HG03064 (cell line): ENCODE data around the gene NOL4L.

ENCODE experiments used
- ATAC-seq: cut with Tn5 transposase; IDR thresholded peaks from one replicate; pipeline ENCODE4 v1.9.1; 2021; ENCODE audit warnings: low read depth; ENCODE audit not compliant: unreplicated experiment

Gene NOL4L

DNA sequence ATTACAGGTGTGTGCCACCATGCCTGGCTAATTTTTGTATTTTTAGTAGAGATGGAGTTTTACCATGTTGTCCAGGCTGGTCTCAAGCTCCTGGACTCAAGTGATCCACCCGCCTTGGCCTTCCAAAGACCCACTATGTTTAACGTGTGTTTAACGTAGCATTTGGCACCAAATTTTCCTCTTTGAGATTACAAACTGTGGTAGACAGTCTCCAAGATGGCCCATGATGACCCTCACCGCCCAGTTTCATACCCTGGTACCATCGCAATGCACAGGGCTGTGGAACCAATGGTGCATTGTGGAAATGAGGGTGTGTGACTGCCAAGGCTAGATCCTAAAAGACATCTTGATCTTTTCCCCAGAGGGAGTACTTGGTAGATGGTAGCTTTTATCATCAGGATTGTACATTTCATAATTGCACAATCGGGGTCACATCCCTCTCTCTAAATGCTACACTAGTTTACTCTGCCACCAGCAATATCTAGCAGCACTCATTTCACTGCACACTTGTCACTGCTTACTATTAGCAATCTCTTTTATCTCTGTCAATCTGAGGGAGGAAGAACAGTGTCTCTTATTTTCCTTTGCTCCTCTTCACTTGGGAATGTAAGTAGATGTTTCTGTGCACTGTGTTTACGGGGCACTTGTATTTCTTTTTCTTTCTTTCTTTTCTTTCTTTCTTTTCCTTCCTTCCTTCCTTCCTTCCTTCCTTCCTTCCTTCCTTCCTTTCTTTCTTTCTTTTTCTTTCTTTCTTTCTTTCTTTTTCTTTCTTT lies 96.9 kb downstream of the NOL4L start:
- ATAC-seq, result no peak

DNA sequence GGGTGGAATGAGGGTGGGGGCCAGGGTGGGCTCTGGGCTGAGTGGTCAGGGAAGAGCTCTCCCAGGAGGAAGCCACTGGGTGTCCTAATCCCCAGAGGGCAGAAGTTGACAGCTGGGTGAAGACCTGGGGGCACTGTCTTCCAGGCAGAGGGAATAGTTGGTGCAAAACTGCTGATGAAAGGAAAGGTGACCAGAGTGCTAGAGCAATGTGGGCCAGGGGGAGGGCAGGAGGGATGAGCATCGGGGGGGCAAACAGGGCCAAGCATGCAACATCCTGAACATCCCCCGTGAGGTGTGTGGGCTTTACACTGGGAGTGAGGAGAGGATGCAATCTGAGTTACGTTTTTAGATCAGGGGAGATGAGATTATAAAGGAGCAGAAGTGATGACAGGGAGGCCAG lies 97.8 kb downstream of the NOL4L start:
- no peak for ATAC-seq

DNA sequence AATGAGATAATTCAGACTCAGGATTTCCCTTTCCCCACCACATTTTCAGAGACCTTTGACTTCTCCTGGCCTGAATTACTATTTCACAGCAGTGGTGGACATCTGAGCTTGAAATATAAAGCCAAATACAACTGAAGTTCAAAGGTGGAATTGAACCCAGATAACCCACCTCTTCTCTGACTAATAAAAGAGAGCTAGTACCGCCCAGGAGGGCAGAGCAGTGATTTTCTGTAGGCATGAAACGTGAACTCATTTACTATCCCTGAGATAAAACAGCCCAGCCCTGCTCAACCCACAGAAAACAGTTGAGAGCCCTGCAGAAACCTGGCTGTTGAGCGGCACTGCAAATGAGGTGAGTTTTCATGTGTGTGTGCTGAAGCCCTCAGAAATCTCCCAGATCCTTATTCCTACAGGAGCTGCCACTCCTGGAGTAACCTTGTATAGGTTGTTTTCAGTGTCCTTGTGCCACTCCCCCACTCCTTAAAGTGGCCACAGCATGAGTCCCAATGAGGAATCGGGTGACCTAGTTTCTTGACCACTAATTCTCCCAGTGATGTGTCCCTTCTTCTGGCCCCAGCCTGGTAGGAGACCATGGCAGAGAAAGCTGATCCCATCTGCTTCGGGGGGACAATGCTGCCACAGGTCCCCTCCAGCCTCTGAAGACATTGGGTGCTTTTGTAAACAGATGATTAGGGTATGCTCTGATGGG lies 99.2 kb downstream of the NOL4L start:
- ATAC-seq, result no peak

DNA sequence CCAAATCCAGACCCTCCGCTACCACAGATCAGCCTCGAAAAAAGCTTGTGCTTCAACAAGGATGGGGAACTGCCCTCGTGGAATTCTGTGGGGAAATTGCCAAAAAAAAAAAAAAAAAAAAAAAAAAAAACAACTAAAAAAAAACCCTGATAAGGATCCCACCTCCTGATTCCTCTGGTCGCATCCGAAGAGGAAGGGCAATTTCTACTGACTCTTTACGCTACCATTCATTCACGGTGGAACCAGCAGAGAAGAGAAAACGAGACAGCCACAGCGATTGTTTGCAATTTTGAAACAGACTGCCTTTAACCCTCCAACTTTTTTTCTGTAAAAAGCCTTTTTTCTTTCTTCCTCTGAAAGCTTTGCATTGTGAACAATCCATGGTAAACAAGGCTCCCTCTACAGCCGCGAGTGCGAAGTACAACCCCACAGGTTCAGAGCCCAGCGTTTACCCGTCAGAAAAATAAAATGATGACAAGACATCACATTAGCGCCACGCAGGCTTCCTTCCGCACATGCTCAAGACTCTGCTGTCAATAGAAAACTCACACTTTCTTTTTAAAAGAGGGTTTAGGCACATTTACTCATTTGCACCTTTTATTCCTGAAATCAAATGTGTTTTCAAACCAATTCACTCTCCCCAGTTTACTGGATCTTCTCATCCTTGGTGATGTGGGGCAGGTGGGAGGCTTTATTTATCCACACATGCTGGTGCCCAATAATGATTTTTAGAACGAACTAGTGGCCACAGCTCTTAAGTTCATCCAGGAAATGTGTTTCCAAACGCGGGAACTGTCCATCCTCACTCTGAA lies 100.0 kb downstream of the NOL4L start:
- no peak for ATAC-seq

DNA sequence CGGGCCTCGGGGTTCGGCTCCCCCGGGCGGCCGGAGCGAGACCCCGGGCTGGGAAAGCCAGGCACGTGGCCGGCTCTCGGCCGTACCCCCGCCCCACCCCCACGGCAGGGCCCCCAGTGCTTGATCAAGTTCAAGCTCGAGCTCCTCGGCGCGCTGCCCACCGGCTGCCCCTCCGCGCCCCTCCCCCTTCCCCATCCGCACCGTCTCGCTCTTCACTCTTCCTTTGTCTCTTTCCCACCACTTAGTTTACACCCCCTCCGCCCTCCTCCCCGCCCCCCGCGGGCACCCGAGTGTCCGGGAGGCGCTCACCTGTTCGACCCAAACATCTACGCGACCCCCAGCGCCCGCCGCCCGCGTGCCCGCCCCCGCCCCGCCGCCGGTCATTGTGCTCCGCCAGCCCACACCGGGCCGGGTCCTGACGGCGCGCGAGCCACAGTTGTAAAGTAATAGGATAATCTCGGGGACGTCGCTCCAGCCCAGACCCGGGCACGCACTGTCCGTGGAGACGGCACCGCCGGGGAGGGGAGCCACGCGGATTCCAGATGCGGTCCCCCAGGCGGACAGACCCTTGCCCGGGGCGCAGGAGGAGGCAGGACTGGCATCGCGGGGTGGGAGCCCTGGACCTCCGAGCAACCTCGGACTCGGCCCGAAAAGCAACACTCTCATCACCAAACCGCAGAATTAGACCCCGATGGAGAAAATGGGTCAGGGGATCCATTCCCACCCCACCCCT lies 100.7 kb downstream of the NOL4L start:
- ATAC-seq, result no peak

DNA sequence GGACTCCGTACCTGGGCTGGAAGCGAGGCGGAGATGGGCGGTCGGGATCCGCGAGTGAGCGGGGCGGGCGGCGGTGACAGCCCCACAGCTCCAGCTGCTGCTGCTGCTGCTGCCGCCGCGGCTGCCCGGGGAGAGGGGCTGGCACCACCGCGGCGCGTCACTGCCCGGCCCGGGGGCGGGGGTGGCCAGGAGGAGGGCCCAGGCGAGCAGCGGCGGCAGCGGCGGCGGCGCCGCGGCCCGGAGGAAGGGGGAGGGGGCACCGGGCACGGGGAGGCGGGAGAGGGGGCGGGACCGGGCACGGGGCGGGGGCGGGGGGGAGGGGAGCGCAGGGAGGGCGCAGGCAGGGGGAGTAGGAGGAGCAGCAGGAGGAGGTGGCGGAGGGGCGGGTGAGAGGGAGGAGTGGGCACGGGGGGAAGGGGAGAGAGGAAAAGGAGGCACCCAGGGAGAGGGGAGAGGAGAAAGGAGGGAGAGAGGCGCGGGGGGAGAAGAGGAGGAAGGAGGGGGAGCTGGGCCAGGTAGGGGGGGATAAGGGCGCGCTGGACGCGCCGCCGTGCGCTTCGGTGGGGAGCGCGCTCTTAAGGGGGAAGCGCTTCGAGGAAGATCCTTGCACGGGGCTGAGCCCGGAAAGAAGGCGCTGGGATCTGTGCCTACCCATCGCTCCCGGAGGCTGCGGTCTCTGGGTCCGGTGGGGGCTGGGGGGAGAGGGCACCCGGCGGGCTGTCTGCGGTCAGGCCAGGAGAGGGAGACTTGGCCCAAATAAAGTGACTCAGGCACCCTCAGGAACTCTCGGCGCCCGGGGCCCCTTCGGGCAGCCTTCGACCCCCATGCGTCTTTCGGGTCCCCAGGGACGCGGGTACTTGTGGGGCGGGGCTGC lies 101.5 kb downstream of the NOL4L start:
- ATAC-seq, result no peak

DNA sequence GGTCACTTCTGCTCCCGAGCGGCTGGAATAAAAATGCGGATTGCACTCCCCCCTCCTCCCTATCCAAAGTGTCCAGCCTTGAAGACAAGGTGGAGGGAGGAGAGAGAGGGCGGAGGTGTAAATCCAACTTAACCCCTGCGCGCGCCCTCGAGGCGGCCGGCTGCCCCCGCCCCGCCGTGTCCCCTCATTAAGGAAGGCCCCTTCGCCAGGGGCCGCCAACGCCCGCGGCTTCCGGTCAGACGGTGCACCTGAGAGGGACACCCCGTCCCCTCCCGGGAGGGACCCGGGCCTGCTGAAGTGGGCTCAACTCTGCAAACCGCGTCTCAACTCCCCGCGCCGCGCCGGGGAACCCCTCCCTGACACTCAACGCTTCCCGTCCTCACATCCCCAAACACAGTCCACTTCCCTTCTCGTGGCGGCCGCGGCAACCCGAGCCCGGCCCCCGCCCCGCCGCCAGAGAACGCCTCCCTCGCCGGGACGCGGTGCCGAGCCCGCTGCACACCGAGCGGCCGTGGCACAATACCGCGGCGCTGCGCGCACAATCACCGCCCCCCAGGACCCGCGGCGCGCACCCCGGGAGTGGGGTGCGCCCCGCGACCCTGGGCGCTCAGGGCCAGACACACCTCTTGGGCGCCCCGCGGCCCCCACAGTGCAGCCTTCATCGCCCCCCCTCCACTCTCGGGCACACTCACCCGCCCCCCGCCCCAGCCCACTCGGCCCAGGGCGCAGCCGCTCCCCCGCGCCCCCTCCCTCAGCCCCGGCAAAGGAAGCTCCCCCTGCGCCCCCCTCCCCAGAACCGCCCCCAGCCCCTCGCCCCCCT lies 102.5 kb downstream of the NOL4L start:
- ATAC-seq, result no peak

DNA sequence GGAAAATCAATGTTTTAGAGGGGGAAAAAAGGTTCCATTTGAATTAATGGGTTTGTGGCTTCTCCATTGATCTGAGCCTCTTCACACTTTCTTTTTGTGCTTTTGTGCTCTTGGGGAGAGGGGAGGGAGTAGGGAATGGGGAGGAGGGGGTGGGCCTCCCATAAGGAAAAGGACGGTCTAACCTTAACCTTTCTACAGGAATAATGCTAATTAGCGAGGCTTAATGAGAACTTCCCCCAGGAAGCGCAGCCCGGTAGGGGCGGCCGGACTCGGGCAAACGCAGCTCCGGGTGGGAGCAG lies 103.0 kb downstream of the NOL4L start:
- ATAC-seq, result no peak

DNA sequence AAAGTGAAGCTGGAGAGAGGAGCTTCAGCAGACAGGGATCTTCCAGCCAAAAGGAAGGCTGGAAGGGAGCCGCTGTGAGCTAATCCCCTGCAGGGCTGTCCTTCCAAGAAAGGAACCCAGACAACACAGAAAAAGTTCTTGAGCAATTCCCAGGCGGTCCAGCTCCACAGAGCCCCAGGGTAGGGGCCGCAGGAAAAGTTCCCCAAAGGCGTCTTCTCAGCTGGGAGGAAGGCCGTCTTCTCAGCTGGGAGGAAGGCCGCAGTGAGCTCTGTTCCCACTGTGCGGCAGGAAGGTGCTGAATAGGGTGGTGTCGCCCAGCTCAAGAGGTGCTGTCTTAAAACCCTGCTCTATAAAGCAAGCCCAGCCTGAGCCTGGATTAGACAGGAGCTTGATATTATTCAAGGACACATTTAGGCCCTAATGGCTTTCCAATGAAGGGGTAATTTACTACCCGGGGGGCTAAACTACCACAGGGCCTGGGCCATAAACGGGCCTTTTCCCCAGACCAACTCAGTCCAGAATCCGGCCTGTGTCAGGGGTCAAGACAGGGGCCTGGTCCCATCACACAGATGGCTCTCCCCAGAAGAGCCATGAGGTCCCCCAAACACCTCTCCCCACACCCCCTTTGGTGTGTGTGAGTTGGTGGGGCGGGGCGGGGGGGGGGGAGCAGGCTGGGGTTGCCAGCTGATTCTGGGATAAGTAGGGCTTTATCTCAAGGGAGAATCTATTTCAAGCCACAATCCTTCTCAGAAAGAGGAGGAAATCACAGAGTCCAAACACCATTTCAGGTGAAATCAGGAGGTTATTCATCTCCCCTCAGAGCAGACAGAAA lies 103.6 kb downstream of the NOL4L start:
- ATAC-seq, result no peak

DNA sequence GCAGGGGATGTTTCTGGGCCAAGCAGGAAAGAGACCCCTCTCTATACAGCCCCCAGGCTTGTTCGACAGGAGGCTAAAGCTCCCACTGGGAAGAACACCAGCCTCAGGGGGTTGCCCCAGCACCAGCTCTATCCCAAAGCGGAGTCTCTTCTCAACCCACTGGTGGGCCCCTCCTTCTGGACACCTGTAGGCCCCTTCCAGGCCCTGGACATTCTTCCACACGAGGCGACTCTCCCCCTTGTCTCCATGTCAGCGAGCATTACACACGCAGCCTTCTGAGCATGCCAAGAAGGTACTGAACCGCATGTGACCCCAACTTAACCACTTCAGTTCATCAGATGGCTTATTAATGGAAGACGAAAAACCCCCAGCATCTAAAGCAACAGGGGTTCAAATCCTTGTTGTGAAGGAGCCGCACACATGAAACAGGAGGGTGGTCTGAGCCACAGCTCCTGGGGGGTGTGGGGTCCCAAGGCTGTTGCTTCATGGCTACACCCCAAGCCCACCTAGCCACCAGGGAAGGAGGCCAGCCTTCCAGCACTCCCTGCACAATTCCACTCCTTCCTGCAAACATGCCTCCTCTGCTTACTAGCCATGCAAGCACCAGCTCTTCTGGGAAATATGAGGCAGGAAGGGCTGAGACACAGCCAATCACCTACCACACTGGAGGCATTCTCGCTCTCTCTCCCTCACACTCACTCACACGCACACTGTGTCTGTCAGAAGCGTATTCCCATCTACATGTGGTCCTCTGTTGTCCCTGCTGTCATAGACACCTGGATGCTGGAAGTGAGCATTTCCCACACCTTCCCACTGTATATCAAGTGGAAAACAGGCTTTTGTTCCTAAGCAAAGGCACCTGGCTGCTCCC lies 104.5 kb downstream of the NOL4L start:
- no peak for ATAC-seq

DNA sequence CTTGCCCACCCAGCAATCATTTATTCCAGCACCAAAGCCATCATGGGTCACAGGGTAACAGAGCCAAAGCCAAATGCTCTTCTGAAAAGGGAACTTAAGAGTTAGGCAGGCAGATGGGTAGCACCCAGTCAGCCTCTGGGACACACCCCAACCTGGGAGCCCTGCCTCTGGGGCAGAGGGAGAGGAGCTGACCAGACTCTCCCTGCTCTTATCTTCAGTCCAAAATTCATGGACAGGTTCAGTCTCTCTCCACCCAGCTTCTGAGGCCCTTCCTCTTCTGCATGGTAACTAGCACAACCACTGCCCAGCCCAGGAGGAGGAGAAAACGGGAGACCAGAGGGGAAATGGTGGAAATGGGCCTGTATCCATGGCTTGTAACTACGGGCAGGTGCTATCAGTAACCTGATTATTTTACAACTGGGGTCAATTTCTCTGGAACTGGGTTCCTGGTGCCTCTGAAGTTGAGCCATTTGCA lies 105.4 kb downstream of the NOL4L start:
- ATAC-seq, result no peak

DNA sequence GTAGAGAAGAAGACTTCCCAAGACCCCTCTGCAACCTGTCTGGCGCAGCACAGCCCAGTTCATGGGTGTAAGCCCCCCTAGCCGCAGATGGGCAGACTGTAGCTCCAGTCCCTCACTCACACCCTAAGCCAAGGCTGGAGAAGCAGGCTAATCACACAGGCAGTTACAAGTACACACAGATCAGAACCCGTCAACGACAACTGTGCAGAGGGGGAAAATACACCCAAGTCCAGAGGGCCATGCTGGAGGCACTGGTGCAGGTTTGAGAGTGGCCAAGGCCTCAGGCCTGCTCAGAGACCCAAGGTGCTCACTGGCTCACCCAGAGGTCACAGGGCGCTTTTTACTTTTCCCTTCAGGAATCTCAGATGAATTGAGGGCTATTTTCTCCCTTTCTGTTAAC lies 106.1 kb downstream of the NOL4L start:
- no peak for ATAC-seq

DNA sequence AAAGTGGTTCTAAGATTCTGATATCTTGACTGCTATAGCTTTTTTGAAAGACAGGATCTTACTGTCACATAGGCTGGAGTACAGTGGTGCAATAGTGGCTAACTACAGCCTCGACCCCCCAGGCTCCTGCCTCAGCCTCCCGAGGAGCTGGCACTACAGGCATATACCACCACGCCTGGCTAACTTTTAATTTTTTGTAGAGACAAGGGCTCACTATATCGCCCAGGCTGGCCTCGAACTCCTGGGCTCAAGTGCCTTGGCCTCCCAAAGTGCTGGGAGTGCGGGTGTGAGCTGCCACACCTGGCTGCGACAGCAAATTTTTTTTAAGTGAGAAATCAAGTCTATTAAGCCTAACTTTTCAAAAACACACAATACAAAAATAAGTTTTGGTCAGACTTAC lies 106.6 kb downstream of the NOL4L start:
- ATAC-seq, result no peak

DNA sequence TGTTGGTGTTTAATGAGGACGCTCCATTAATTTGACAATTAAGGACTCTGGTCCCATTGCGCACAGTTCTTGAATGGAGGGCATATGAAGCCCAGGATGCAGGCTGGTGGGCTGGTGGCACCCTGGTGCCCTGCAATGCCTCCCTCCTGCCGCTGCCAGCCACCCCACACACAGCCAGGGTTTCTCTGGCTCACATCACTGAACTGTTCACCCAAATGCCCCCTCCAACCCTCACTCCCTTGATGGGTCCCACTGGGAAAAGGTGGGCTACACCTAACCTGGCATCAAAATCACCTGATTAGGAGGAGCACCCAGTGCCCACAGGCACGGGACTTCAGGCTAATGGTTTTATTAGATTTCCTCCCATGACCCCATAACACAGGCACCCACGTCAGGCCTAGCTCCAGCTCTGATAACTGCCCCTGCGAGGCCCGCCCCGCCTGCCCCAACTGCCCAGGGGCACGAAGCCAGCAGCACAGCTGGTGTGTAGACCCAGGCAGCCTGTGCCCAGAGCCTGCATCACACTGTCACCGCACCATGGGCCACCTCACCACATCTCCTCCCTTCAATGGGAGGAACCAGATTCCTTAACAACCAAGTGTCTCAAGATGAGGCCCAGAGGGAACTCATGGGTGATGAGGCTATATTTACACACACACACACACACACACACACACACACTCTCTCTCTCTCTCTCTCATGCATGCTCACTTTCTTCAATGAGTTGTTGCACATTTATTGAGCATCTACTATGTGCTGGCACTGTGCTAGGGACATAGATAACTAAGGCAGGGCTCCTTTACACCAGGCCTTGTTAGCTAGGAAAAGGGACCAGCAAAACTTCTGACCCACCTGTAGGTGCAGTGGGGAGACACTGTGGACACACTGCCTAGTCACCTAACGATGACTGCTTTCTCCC lies 107.3 kb downstream of the NOL4L start:
- no peak for ATAC-seq

DNA sequence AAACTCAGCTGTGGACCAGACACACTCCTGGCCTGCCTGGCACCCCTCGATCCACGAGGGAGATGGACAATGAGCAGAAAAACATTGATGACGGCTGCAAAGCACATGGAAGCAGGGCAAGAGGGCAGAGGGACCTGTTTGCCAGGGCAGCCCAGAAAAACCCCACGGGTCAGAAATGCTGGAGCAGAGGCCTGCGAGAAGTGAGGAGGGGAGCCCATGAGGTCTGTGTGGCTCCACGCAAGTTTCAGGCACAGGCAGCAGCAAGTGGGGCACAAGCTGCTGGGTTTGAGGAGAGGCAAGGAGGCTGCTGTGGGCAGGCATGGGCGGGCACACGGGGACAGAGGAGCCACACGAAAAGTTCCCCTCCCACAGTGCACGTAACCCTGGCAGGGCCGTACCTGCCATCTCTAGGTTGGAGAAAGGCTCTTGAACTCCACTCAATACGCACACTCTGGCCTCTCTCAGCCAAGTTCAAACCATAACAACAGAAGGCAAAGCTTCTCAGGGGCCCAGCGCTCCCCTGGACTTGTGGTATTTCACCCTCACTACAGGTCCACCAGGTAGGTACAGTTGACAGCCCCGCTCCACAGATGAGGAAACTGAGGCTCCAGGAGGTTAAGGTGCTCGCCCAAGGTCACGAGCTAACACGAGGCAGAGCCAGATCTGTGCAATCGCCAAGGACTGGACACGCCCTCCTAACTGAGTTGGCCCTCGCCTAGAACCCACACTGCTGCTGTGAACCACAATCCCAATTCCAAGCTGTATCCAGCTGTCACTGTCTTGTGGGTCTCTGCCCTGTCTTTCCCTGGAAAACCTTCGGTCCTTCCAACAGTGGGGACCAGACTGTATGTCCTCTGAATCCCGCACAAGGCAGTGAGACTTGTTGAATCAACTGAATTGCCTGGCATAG lies 108.2 kb downstream of the NOL4L start:
- no peak for ATAC-seq
